Glutamatergic neuron (in vitro differentiated cells): ENCODE measurements around the gene TEX38. TPM values are rescaled to one million over a fixed set of nuclear protein-coding genes. Genes with fewer than 3 reads are reported as not detected.

Source experiments
- DNase-seq: peaks from one replicate; pipeline ENCODE4 v3.0.0; 2022
- H3K27ac Mint-ChIP-seq: one replicate; pipeline ENCODE4 v1.8.0; 2020; ENCODE audit warnings: mild to moderate bottlenecking, mixed read lengths, inconsistent platforms; ENCODE audit not compliant: unreplicated experiment
- H3K27me3 Mint-ChIP-seq: one replicate; pipeline ENCODE4 v1.8.0; 2020; ENCODE audit warnings: mild to moderate bottlenecking, moderate library complexity, mixed read lengths, inconsistent platforms; ENCODE audit not compliant: unreplicated experiment
- H3K36me3 Mint-ChIP-seq: one replicate; pipeline ENCODE4 v1.8.0; 2020; ENCODE audit warnings: mild to moderate bottlenecking, mixed read lengths, inconsistent platforms; ENCODE audit not compliant: unreplicated experiment
- H3K4me1 Mint-ChIP-seq: one replicate; pipeline ENCODE4 v1.8.0; 2020; ENCODE audit warnings: mild to moderate bottlenecking, low read depth, mixed read lengths, inconsistent platforms; ENCODE audit not compliant: unreplicated experiment
- H3K4me3 Mint-ChIP-seq: one replicate; pipeline ENCODE4 v1.8.0; 2020; ENCODE audit warnings: mild to moderate bottlenecking, mixed read lengths, inconsistent platforms; ENCODE audit not compliant: unreplicated experiment
- H3K9me3 Mint-ChIP-seq: one replicate; pipeline ENCODE4 v1.8.0; 2020; ENCODE audit warnings: mild to moderate bottlenecking, moderate library complexity, mixed read lengths, inconsistent platforms; ENCODE audit not compliant: unreplicated experiment
- long read RNA-seq: library from polyadenylated mRNA; unstranded; transcript quantifications from one replicate; pipeline ENCODE4 v2.0.0, GENCODE V29; 2020; ENCODE audit not compliant: unreplicated experiment
- total RNA-seq: library from RNA; stranded (reverse); fragmentation: NEBNext Ultra II Directional; extraction: Animal tissue kit (Norgen Biotek cat#: 25700); gene quantifications from one replicate; pipeline ENCODE4 v1.2.1, GENCODE V29; 2021; ENCODE audit not compliant: unreplicated experiment
- TF ChIP-seq, protein P1 (sequence below): fragments of 200-600 bp; sonication (generic); IDR thresholded peaks from one replicate; pipeline ENCODE4 v1.5.0; 2021; ENCODE audit not compliant: partially characterized antibody, unreplicated experiment

TEX38 gene
- total RNA-seq, result not detected
- long read RNA-seq, result 0 reads

GRCh38 chr1:46671554-46671953 lies at the start of gene TEX38:
TEX38 (plus strand) TSS chr1:46671854; CDS start chr1:46671935, 81 bp downstream.
- no peak for DNase-seq
- Mint-ChIP-seq H3K27me3 (peaks cover 2% of the 10 kb centered on the region), H3K27ac (no peak within 1 kb of the TSS), H3K4me3 (no peak within 1 kb of the TSS), H3K36me3 (peaks cover 3% of the 10 kb centered on the region), H3K4me1 (peaks cover 7% of the 10 kb centered on the region), H3K9me3 (peaks cover 5% of the 10 kb centered on the region)
- TF ChIP-seq, protein P1, sequence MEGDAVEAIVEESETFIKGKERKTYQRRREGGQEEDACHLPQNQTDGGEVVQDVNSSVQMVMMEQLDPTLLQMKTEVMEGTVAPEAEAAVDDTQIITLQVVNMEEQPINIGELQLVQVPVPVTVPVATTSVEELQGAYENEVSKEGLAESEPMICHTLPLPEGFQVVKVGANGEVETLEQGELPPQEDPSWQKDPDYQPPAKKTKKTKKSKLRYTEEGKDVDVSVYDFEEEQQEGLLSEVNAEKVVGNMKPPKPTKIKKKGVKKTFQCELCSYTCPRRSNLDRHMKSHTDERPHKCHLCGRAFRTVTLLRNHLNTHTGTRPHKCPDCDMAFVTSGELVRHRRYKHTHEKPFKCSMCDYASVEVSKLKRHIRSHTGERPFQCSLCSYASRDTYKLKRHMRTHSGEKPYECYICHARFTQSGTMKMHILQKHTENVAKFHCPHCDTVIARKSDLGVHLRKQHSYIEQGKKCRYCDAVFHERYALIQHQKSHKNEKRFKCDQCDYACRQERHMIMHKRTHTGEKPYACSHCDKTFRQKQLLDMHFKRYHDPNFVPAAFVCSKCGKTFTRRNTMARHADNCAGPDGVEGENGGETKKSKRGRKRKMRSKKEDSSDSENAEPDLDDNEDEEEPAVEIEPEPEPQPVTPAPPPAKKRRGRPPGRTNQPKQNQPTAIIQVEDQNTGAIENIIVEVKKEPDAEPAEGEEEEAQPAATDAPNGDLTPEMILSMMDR, result no peak

GRCh38 chr1:46621930-46622329 lies 49.7 kb upstream of the TEX38 start:
- DNase-seq, result no peak
- Mint-ChIP-seq H3K27me3 (peaks cover 13% of the 10 kb centered on the region), H3K4me3 (no peak overlapping the region), H3K27ac (no peak overlapping the region), H3K4me1 (peaks cover 8% of the 10 kb centered on the region), H3K36me3 (no peaks in the 10 kb centered on the region), H3K9me3 (peaks cover 4% of the 10 kb centered on the region)
- TF ChIP-seq, protein P1, result no peak

GRCh38 chr1:46622344-46622743 lies 49.3 kb upstream of the TEX38 start:
- no peaks in the 10 kb centered on the region for H3K36me3 Mint-ChIP-seq
- H3K4me1 Mint-ChIP-seq, result peaks cover 8% of the 10 kb centered on the region
- H3K4me3 Mint-ChIP-seq, result no peak overlapping the region
- no peak for DNase-seq
- H3K27ac Mint-ChIP-seq, result no peak overlapping the region
- TF ChIP-seq, protein P1, result no peak
- H3K9me3 Mint-ChIP-seq, result peaks cover 2% of the 10 kb centered on the region
- H3K27me3 Mint-ChIP-seq, result peaks cover 9% of the 10 kb centered on the region

DNA sequence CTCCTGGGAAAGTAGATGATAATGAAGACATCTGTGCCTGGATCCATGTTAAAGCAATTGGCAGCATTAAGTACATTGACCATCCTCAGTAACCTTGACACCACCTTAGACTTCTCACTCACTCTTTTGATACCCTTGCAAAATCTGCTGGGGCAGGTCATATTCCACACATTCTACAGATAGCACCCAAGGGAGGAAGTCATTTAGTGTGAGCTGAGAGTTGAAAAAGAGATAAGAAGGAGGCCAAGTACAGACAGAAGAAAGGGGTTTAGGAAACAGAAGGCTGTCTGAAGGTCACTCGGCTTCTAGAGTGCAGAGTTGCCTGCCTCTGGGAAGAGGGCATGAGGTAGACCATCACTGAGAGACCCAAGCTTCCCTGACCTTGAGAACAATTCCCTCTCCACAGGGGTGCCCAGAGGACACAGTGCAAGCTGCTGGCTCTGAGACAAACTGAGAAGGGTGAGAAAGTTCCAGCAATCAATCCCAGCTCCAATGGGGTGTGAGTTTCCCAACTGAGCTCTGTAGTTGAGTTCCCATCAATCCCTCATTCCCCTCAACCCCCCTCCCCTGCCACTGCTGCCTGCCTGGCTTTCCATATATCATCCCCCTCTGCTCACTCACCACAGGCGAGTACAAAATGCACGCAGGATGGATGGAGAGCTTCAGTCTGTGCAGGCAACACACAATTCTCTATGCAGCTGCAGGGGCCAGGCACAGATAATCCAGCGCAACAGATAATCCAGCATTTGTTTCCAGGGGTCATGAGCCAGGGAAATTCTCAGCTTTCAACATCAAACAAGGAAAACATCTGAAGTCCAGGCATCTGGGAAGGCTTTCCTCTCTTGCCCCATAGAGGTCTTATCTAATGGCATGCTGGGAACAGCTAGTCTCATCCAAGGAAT lies 47.7 kb upstream of the TEX38 start:
- no peak for DNase-seq
- Mint-ChIP-seq H3K9me3 (peaks cover 2% of the 10 kb centered on the region), H3K27me3 (peaks cover 4% of the 10 kb centered on the region), H3K4me3 (no peak overlapping the region), H3K27ac (no peak overlapping the region), H3K36me3 (no peaks in the 10 kb centered on the region), H3K4me1 (peaks cover 8% of the 10 kb centered on the region)
- TF ChIP-seq, protein P1, result no peak

GRCh38 chr1:46630719-46631118 lies 40.9 kb upstream of the TEX38 start:
- Mint-ChIP-seq H3K27me3 (no peaks in the 10 kb centered on the region), H3K4me3 (no peak overlapping the region), H3K4me1 (no peaks in the 10 kb centered on the region), H3K9me3 (no peaks in the 10 kb centered on the region), H3K27ac (no peak overlapping the region), H3K36me3 (no peaks in the 10 kb centered on the region)
- no peak for DNase-seq
- TF ChIP-seq, protein P1, result no peak
